Neural cell (in vitro differentiated cells): ENCODE data around the gene DOP1A. TPM values are rescaled to one million over a fixed set of nuclear protein-coding genes. Genes with fewer than 3 reads are reported as not detected.

Source experiments
- H2AFZ ChIP-seq: fragments of 200-600, 300-800 bp; sonication (generic), shearing (Covaris generic); 2 replicates; pipeline ENCODE4 v1.6.0; 2014; ENCODE audit warnings: low read depth, mild to moderate bottlenecking, antibody characterized with exemption, low read length, moderate library complexity
- H3F3A ChIP-seq: fragments of 200-600 bp; shearing (Covaris generic); 2 replicates; pipeline ENCODE4 v1.6.1; 2016; ENCODE audit warnings: mild to moderate bottlenecking, moderate library complexity, mixed read lengths, antibody characterized with exemption, low read length; ENCODE audit not compliant: insufficient read depth, poor library complexity, severe bottlenecking
- H3K27ac ChIP-seq: fragments of 200-600, 300-800 bp; sonication (generic), shearing (Covaris generic); 2 replicates; pipeline ENCODE4 v1.5.1; 2014; ENCODE audit warnings: mild to moderate bottlenecking, low read length, moderate library complexity
- H3K27me3 ChIP-seq: fragments of 300-800, 200-600 bp; sonication (generic), shearing (Covaris generic); 2 replicates; pipeline ENCODE4 v1.6.0; 2014; ENCODE audit warnings: mild to moderate bottlenecking, low read depth, low read length, moderate library complexity; ENCODE audit not compliant: insufficient read depth
- H3K36me3 ChIP-seq: fragments of 300-800, 200-600 bp; sonication (generic), shearing (Covaris generic); 2 replicates; pipeline ENCODE4 v1.5.1; 2014; ENCODE audit warnings: mild to moderate bottlenecking, antibody characterized with exemption, low read length, moderate library complexity; ENCODE audit not compliant: insufficient read depth
- H3K4me2 ChIP-seq: fragments of 300-800, 200-600 bp; sonication (generic), shearing (Covaris generic); 2 replicates; pipeline ENCODE4 v1.6.0; 2014; ENCODE audit warnings: mild to moderate bottlenecking, low read length
- H3K4me3 ChIP-seq: fragments of 300-800, 200-600 bp; sonication (generic), shearing (Covaris generic); 2 replicates; pipeline ENCODE4 v1.5.1; 2014; ENCODE audit warnings: mild to moderate bottlenecking, low read length, moderate library complexity
- H3K79me2 ChIP-seq: fragments of 200-600 bp; shearing (Covaris generic); replicated peaks from 2 replicates; pipeline ENCODE4 v1.6.0; 2014; ENCODE audit warnings: mild to moderate bottlenecking, low read length, moderate library complexity; ENCODE audit not compliant: insufficient read depth
- H3K9ac ChIP-seq: fragments of 300-800, 200-600 bp; sonication (generic), shearing (Covaris generic); 2 replicates; pipeline ENCODE4 v1.6.1; 2016; ENCODE audit warnings: mild to moderate bottlenecking, low read length, mixed read lengths
- H3K9me2 ChIP-seq: fragments of 200-600 bp; shearing (Covaris generic); 2 replicates; pipeline ENCODE4 v1.6.1; 2016; ENCODE audit warnings: mild to moderate bottlenecking, low read length, mixed read lengths; ENCODE audit not compliant: insufficient read depth
- H3K9me3 ChIP-seq: fragments of 200-600, 300-800 bp; sonication (generic), shearing (Covaris generic); 2 replicates; pipeline ENCODE4 v1.6.1; 2016; ENCODE audit warnings: mild to moderate bottlenecking, mixed run types, low read length, moderate library complexity, mixed read lengths
- H4K20me1 ChIP-seq: fragments of 200-600 bp; shearing (Covaris generic); 2 replicates; pipeline ENCODE4 v1.6.1; 2016; ENCODE audit warnings: mild to moderate bottlenecking, mixed run types; ENCODE audit not compliant: insufficient read depth
- CTCF ChIP-seq: fragments of 450-650 bp; IDR thresholded peaks from 2 replicates; pipeline ENCODE4 v1.5.1; 2014; ENCODE audit warnings: antibody characterized with exemption, mild to moderate bottlenecking, moderate library complexity; ENCODE audit not compliant: poor library complexity, severe bottlenecking
- EP300 ChIP-seq: fragments of 450-650 bp; conservative IDR thresholded peaks from 2 replicates; pipeline ENCODE4 v1.6.1; 2014; ENCODE audit warnings: antibody characterized with exemption, mild to moderate bottlenecking, moderate library complexity; ENCODE audit not compliant: poor library complexity, severe bottlenecking
- EZH2 ChIP-seq: fragments of 200-600, 300-800 bp; shearing (Covaris generic), sonication (generic); IDR thresholded peaks from 2 replicates; pipeline ENCODE4 v1.6.1; 2014; ENCODE audit warnings: antibody characterized with exemption, low read length, borderline replicate concordance, mild to moderate bottlenecking; ENCODE audit not compliant: insufficient read depth, poor library complexity, severe bottlenecking
- MXI1 ChIP-seq: fragments of 450-650 bp; conservative IDR thresholded peaks from 2 replicates; pipeline ENCODE4 v1.6.1; 2014; ENCODE audit warnings: antibody characterized with exemption, mild to moderate bottlenecking; ENCODE audit not compliant: poor library complexity, severe bottlenecking
- POLR2AphosphoS5 ChIP-seq: IDR thresholded peaks from 2 replicates; pipeline ENCODE4 v1.6.1; 2012
- RAD21 ChIP-seq: fragments of 450-650 bp; conservative IDR thresholded peaks from 2 replicates; pipeline ENCODE4 v1.6.1; 2014; ENCODE audit warnings: antibody characterized with exemption, mild to moderate bottlenecking, moderate library complexity
- REST ChIP-seq: IDR thresholded peaks from 2 replicates; pipeline ENCODE4 v1.6.1; 2012; ENCODE audit warnings: borderline replicate concordance
- SMC3 ChIP-seq: fragments of 450-650 bp; conservative IDR thresholded peaks from 2 replicates; pipeline ENCODE4 v1.6.1; 2014; ENCODE audit warnings: antibody characterized with exemption, mild to moderate bottlenecking, moderate library complexity; ENCODE audit not compliant: poor library complexity
- TAF1 ChIP-seq: IDR thresholded peaks from 2 replicates; pipeline ENCODE4 v1.6.1; 2012; ENCODE audit warnings: low read depth
- polyA plus RNA-seq: library from polyadenylated mRNA; depleted of rRNA; stranded (reverse); fragments of >200 nt; gene quantifications from 2 replicates; pipeline ENCODE4 v1.2.3, GENCODE V29; 2014

The DOP1A gene
- polyA plus RNA-seq, 1 donor from 2014 or later: 97.6 TPM

- H3K4me2 ChIP-seq: no peak overlapping the region
- no peak overlapping the region for H3K4me3 ChIP-seq
- H3K27me3 ChIP-seq: no peaks in the 10 kb centered on the region
- H3K27ac ChIP-seq: peak overlapping the region; percentile 10
- TF ChIP-seq SMC3 (no peak), REST (no peak), MXI1 (no peak), RAD21 (no peak)
- no peaks in the 10 kb centered on the region for H3K9me3 ChIP-seq
- H4K20me1 ChIP-seq: no peaks in the 10 kb centered on the region
- H3K9ac ChIP-seq: no peak overlapping the region
- no peaks in the 10 kb centered on the region for H3K79me2 ChIP-seq
- H3K36me3 ChIP-seq: peaks cover 5% of the 10 kb centered on the region
- no peak overlapping the region for H2AFZ ChIP-seq
- no peaks in the 10 kb centered on the region for H3K9me2 ChIP-seq
- H3F3A ChIP-seq: no peaks in the 10 kb centered on the region
Observed at GRCh38 chr6:83042467-83043053, 24.9 kb upstream of the DOP1A start.

- no peaks in the 10 kb centered on the region for H3K9me2 ChIP-seq
- no peak overlapping the region for H3K9ac ChIP-seq
- no peaks in the 10 kb centered on the region for H3F3A ChIP-seq
- no peaks in the 10 kb centered on the region for H3K9me3 ChIP-seq
- no peak overlapping the region for H3K4me2 ChIP-seq
- no peak overlapping the region for H2AFZ ChIP-seq
- no peak overlapping the region for H3K4me3 ChIP-seq
- TF ChIP-seq MXI1 (no peak), EZH2 (no peak), POLR2AphosphoS5 (no peak), CTCF (no peak), REST (no peak), SMC3 (no peak), EP300 (no peak), TAF1 (no peak), RAD21 (no peak)
- no peaks in the 10 kb centered on the region for H3K79me2 ChIP-seq
- H3K27ac ChIP-seq: no peak overlapping the region
- H4K20me1 ChIP-seq: no peaks in the 10 kb centered on the region
- no peaks in the 10 kb centered on the region for H3K27me3 ChIP-seq
- H3K36me3 ChIP-seq: peaks cover 5% of the 10 kb centered on the region
Observed at GRCh38 chr6:83044091-83044768, 23.2 kb upstream of the DOP1A start.
